ENCODE data around the gene AGAP2. TPM values are rescaled to one million over a fixed set of nuclear protein-coding genes. Genes with fewer than 3 reads are reported as not detected.

The AGAP2 gene
- total and polyA plus RNA-seq, 2 of the 13 experiments (the other 11 are each of a cell fraction or from before 2014, with no cell fraction given) = 0.38 to 0.45 TPM

DNA sequence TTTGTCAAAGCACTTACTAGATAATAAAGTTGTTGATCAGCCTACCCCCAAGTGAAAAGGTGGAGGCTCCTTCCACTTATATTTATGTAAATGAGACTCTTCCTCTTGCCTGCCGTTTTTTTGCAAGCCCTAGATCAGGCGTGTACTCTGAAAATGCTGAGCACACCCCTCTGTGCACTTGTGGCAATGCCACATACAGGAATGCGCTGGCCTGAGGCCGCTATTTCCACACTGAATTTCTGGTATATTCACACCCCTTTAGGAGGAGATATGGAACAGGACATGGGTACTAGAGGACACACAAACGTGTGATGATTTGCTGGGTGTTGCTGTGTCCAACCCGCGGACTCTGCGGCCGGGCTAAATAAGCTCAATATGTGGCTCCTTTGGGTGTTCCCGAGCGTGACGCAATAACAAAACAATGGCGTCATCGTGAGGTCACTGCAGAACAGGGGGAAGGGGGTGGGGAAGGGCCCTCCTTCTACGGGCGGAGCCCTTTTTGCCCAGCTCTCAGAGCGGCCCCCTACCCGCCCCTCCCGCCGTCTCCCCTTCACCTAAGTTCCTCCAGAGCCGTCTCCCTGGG, 5.7 kb upstream of the AGAP2 start (continued):
- TF ChIP-seq ZNF678 (CRISPR knock-in tag; IDR thresholded peaks at IDR 0.05) = no peak
- TF ChIP-seq, protein P1, sequence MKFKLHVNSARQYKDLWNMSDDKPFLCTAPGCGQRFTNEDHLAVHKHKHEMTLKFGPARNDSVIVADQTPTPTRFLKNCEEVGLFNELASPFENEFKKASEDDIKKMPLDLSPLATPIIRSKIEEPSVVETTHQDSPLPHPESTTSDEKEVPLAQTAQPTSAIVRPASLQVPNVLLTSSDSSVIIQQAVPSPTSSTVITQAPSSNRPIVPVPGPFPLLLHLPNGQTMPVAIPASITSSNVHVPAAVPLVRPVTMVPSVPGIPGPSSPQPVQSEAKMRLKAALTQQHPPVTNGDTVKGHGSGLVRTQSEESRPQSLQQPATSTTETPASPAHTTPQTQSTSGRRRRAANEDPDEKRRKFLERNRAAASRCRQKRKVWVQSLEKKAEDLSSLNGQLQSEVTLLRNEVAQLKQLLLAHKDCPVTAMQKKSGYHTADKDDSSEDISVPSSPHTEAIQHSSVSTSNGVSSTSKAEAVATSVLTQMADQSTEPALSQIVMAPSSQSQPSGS (CRISPR knock-in tag; IDR thresholded peaks at IDR 0.05) = peak; percentile 68; the same call in 1 of the 2 replicates
- TF ChIP-seq ZNF776 (CRISPR knock-in tag; IDR thresholded peaks at IDR 0.05) = 0 out of 2 replicates have a peak, but pooled peaks have one; percentile 6
- TF ChIP-seq ZFP36L2 (CRISPR knock-in tag; IDR thresholded peaks at IDR 0.05) = no peak
- TF ChIP-seq KDM1A (CRISPR knock-in tag; IDR thresholded peaks at IDR 0.05) = 0 out of 2 replicates have a peak, but pooled peaks have one; percentile 25
- TF ChIP-seq CCAR2 (optimal IDR thresholded peaks at IDR 0.05; ENCODE audit: low read depth, low read length) = no peak
- TF ChIP-seq, protein P2, sequence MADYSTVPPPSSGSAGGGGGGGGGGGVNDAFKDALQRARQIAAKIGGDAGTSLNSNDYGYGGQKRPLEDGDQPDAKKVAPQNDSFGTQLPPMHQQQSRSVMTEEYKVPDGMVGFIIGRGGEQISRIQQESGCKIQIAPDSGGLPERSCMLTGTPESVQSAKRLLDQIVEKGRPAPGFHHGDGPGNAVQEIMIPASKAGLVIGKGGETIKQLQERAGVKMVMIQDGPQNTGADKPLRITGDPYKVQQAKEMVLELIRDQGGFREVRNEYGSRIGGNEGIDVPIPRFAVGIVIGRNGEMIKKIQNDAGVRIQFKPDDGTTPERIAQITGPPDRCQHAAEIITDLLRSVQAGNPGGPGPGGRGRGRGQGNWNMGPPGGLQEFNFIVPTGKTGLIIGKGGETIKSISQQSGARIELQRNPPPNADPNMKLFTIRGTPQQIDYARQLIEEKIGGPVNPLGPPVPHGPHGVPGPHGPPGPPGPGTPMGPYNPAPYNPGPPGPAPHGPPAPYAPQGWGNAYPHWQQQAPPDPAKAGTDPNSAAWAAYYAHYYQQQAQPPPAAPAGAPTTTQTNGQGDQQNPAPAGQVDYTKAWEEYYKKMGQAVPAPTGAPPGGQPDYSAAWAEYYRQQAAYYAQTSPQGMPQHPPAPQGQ (CRISPR knock-in tag; IDR thresholded peaks at IDR 0.05; ENCODE audit: borderline replicate concordance) = no peak
- TF ChIP-seq ZNF792 (CRISPR knock-in tag; IDR thresholded peaks at IDR 0.05) = no peak
- no peak for TF ChIP-seq TGIF2 (CRISPR knock-in tag; IDR thresholded peaks at IDR 0.05)
- TF ChIP-seq ZNF143 (CRISPR knock-in tag; IDR thresholded peaks at IDR 0.05) = no peak
- no peak for TF ChIP-seq ZSCAN31 (CRISPR knock-in tag; IDR thresholded peaks at IDR 0.05; ENCODE audit: low read depth)
- TF ChIP-seq BRCA1 (CRISPR knock-in tag; IDR thresholded peaks at IDR 0.05) = no peak
- TF ChIP-seq, protein P3, sequence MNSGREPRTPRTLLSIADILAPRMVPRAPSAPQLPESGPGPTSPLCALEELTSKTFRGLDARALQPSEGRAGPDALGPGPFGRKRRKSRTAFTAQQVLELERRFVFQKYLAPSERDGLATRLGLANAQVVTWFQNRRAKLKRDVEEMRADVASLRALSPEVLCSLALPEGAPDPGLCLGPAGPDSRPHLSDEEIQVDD (CRISPR knock-in tag; IDR thresholded peaks at IDR 0.05; ENCODE audit: borderline replicate concordance) = no peak
- no peak for TF ChIP-seq KLF13 (CRISPR knock-in tag; IDR thresholded peaks at IDR 0.05)
- no peak for TF ChIP-seq SUZ12 (IDR thresholded peaks at IDR 0.05; ENCODE audit: low read depth, low read length)
- no peak for TF ChIP-seq NFKB2 (CRISPR knock-in tag; IDR thresholded peaks at IDR 0.05; ENCODE audit: borderline replicate concordance)
- TF ChIP-seq, protein P4, sequence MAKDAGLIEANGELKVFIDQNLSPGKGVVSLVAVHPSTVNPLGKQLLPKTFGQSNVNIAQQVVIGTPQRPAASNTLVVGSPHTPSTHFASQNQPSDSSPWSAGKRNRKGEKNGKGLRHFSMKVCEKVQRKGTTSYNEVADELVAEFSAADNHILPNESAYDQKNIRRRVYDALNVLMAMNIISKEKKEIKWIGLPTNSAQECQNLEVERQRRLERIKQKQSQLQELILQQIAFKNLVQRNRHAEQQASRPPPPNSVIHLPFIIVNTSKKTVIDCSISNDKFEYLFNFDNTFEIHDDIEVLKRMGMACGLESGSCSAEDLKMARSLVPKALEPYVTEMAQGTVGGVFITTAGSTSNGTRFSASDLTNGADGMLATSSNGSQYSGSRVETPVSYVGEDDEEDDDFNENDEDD (CRISPR knock-in tag; IDR thresholded peaks at IDR 0.05; ENCODE audit: borderline replicate concordance) = no peak
- TF ChIP-seq ZNF34 (CRISPR knock-in tag; IDR thresholded peaks at IDR 0.05; ENCODE audit: borderline replicate concordance) = 0 out of 2 replicates have a peak, but pooled peaks have one; percentile 31
- no peak for TF ChIP-seq ZNF850 (CRISPR knock-in tag; conservative IDR thresholded peaks at IDR 0.05)
- no peak for TF ChIP-seq ATF7 (IDR thresholded peaks at IDR 0.05)
- TF ChIP-seq ATF7 (CRISPR knock-in tag; IDR thresholded peaks at IDR 0.05) = 0 out of 2 replicates have a peak, but pooled peaks have one; percentile 84
- no peak for TF ChIP-seq RAD51 (IDR thresholded peaks at IDR 0.05; ENCODE audit: borderline replicate concordance)
- TF ChIP-seq PAF1 (CRISPR knock-in tag; IDR thresholded peaks at IDR 0.05) = no peak
